HG02970 (cell line): ENCODE data around the gene C1orf167.

Experiments used
- ATAC-seq: cut with Tn5 transposase; IDR thresholded peaks from one replicate; pipeline ENCODE4 v1.9.1; 2021; ENCODE audit warnings: mild to moderate bottlenecking, moderate library complexity, moderate number of reproducible peaks; ENCODE audit not compliant: unreplicated experiment, low FRiP score

C1orf167 gene

DNA sequence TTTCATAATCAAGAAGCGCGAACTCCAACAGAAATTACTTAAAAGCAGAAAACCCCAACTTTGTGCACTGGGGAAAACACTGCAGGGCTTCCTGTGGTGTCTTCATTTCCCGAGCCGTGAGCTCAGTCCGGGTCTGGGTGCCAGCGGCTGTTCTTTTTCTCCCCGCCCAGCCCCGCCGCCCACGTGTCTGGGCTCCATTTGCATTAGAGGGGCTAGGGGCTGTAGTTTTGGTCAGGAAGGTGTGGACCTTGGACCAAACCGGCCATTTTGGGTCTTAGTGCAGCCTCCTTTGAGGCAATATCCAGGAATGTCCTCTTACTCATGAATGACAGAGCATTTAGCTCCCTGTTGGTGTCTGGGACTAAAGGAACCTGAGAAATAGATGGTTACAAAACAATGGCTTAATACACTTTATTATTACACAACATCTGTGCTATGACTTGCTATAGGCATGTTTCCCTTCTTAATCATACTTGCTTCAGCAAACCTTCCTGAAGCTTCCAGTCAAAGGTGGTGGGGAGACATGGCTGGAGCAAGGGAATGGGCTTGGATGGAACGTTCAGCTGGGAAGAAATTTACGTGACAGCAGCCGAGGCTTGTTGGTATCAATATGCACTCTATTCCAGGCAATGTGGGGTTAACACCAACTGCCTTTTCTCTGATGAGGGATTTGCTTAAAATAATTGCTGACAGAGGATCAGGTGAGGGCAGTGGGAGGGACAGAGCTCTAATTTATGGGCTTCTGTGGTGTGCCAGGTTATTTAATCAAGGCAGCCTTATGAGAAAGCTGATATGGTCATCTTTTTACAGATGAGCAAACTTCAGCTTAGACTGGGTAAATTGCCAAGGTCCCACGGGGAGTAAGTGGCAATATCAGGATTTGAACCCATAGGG is 25.0 kb upstream of the C1orf167 start:
- ATAC-seq = no peak

- no peak for ATAC-seq
Measured at GRCh38 chr1:11738096-11738495, 23.9 kb upstream of the C1orf167 start.

DNA sequence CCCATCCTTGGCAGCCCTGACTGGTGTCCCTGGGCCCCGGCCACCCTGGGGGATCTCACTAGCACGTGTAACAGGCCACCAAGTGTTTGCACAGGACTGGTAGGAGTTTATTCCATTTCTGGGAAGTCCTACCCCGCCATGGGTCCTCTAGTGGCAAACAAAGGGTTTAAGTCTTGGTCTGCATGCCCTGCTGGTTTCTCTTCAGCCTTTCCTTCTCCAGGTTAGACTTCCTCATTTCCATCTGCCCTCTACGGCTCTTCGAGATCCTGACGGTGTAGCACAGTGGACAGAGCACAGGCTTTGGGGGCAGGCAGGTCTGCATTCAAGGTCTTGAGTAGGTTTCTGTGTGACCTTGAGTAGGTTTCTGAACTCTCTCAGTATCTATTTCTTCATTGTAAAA is 23.2 kb upstream of the C1orf167 start:
- ATAC-seq = no peak

GRCh38 chr1:11740258-11741192 is 21.5 kb upstream of the C1orf167 start:
- ATAC-seq = no peak

DNA sequence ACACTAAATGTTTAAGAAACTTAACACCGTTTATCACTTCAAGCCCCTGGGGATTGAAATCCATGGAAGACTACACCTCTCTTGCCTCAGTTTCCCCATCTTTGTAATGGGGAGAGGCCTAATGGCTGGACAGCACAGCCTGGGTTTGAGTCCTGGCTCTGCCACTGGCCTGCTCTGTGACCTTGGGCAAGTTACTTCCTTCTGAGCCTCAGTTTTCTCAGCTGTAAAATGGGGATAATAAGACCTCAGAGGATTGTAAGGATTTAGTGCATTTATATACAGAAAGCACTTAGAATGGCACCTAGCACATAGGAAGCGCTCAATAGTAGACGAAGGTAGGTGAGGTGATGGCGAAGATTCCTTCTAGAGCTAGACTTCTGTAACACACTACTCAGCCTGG is 20.5 kb upstream of the C1orf167 start:
- no peak for ATAC-seq

DNA sequence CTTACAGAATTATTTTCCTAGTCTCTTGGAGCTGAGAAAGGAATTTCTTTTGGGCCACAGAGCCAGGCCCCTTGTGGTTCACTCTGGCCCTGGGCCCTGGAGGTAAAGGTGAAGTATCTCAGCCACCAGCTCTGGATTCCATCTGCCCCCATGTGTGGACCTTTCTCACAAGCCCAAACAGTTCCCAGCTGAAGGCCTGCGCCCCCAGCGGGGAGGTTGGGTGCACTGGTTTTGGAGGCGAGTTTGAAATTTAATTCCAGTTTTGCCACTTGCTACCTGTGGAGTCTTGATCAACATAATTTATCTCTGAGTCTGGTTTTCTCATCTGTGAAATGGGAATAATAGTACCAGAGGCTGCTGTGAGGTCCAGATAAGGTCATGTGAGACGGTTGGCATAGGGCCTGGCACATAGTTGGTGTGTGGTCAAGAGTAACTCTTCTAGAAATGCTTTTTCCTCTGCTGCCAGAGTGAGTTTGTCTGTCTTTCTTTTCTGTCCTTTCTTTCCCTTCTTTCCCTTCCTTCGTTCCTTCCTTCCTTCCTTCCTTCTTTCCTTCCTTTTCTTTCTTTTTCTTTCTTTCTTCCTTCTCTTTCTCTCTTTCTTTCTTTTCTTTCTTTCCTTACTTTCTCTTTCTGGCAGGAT is 20.0 kb upstream of the C1orf167 start:
- ATAC-seq = no peak

- no peak for ATAC-seq
Measured at GRCh38 chr1:11744287-11744686, 17.7 kb upstream of the C1orf167 start.

GRCh38 chr1:11746092-11746491 is 15.9 kb upstream of the C1orf167 start:
- ATAC-seq = no peak

DNA sequence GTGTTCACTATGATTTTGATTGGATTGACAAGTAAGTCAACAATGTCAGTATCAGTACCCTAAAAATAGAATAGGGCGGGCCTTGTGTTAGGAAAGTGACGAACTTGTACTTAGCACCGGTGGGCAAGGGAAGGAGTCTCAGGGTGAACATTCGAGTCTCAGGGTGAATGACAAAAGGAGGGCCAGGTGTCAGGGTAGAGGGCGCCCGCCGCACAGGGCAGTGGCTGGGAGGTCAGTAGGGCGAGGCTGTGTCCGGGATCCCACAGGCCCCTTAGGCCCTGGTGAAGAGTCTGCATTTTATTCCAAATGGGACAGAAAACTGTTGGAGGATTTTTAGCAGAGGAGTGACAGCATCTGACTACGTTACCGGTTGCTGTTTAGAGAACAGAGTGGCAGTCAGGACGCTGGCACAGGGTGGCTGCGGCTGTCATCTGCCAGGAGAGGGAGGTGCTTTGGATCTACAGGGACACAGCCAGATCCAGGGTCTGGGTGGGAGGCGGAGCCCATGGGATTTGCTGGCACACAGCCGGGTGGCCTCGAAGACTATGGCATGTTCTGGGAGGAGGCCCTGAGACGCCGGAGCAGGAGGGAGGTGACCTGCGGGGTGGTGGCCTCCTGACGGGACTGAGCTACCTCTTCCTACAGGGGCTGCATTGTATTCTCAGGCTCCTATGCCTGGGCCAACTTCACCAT is 15.1 kb upstream of the C1orf167 start:
- ATAC-seq = no peak

DNA sequence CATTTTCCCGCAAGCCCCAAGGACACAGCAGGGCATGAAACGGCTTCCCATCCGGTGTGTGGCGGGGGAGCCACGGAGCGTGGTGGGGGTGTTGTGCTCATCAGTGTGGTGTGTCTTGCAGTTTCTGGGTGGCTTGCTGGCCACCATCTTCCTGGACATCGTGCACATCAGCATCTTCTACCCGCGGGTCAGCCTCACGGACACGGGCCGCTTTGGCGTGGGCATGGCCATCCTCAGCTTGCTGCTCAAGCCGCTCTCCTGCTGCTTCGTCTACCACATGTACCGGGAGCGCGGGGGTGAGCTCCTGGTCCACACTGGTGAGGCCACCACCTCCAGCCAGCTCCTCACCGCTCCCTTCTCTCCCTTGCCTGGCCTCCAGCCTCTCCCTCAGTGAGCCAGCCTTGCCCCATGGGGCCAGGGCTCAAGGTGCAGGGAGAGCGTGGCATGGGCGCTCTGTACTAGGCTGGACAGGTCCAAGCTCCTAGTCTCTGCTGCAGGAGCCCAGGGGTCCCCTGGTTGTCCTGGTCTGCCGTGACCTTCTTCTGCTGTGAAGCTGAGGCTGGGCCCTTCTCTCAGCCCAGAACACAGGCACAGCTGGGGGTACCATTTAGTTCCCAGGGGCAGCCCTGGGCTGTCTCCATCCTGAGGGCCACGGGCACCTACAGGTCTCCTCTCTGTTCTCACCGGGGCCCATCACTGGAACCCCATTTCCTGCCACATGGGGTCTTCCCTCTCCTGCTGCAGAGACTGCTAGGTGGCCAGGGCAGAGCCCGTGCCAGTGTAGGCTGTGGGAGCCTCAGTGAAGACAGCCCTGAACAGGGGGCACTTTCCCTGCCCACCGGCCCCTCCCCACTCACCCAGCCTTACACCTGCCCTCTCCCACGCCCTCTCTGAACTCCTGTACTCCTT is 13.4 kb upstream of the C1orf167 start:
- ATAC-seq = no peak

DNA sequence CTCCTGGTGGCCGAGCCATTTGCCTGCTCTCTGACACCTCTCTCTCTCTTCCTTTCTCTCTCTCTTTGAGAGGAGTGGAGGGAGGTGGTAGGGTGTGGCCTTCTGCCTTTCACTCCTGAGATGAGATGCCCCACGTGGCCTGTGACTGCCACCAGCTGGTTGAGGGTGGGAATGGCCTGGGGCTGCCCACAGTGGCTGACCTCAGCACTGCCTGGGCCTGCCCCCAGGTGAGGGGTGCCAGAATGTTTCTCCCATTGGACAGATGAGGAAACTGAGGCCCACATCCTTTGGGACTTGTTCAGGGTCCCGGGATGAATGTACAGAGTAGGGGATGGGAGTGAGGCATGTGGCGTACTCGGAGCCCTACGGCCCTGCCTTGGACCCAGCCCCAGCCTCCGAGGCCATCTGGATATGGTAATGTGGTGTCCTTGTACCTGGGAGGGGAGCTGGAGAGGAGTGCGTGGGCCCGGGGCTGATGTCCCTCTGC is 12.7 kb upstream of the C1orf167 start:
- no peak for ATAC-seq

- ATAC-seq = no peak
Measured at GRCh38 chr1:11749996-11750395, 12.0 kb upstream of the C1orf167 start.

GRCh38 chr1:11751087-11751486 is 10.9 kb upstream of the C1orf167 start:
- ATAC-seq = no peak

DNA sequence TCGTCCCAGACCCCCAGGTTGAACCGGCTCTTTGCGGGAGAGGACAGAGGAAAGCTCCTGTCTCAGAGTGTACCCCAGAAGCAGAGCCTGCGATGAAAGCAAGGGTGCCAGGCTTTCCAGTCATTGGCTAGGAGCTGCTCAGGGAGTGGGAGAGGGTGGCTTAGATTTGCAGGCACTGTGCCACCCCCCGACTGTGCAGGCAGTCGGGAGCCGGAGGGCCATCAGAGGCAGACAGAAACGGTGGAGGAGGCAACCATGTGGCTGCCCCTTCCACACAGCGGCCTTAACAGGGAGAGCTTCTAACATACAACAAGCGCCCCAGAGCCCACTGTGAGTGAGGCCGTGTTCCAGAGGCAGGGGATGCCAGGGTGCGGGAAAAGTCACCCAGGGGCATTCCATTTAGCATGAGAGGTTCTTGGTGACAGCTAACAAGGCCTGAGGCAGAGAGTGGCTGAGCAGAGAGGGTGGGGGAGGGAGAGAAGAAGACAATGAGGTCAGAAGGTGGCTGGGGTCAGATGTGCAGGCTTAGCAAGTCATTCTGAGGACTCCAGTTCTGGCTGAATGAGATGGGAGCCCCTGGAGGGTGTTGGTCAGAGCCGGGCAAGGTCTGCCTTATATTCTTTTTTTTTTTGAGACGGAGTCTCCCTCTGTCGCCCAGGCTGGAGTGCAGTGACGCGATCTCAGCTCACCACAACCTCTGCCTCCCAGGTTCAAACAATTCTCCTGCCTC is 9.5 kb upstream of the C1orf167 start:
- no peak for ATAC-seq

DNA sequence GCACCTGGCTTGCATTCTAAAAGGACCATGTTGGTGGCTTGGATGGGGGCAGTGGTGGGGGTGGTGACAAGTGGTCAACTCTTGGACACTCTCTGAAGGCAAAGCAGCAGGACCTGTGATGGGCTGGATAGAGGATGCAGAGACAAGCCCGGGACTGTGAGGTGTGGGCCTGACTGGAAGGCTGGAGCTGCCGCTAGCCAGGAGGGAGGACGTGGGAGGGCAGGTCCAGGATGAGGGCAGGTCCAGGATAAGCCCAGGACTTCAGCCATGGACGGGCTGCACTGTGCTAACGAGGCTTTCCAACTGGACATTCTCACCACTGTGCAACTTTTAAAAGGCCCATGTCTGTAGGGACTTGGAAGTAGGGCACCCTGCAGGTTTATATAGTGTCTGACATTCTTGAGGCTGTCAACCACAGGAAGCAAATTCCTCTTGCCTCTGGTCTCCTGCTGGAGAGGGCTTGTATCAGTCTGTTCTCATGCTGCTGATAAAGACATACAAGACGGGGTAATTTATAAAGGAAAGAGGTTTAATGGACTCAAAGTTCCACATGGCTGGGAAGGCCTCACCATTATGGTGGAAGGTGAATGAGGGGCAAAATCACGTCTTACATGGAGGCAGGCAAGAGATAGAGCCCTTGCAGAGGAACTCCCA is 8.3 kb upstream of the C1orf167 start:
- no peak for ATAC-seq

DNA sequence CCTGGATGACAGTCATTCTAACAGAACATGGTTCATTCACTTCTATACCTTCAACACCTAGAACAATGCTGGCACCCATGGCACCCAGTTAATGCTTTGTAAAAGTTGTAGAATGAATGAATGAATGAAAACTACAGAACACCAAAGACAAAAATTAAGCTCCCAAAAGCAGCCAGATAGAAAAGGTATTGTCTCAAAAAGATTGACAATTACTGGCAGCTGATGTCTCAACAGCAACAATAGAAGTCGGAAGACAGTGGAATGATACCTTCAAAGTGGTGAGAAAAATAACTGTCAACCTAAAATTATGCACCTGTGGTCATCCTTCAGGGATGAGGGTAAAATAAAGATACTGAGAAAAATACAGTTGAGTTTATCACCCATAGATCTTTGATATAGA is 4.9 kb upstream of the C1orf167 start:
- ATAC-seq = no peak

GRCh38 chr1:11759791-11760190 is 2.2 kb upstream of the C1orf167 start:
- no peak for ATAC-seq

- ATAC-seq = no peak
Measured at GRCh38 chr1:11761285-11761684, 708 bp upstream of the C1orf167 start.
